Activated CD4-positive, alpha-beta T cell treated with anti-CD3 and anti-CD28 coated beads, Interleukin-2, amount 50 U/mL, for 1 hour (primary cell): Measurements from ENCODE around the gene YTHDF1.

Experiments
- DNase-seq: peaks from one replicate; pipeline ENCODE4 v3.0.0-alpha.2; 2020

Gene YTHDF1

DNA sequence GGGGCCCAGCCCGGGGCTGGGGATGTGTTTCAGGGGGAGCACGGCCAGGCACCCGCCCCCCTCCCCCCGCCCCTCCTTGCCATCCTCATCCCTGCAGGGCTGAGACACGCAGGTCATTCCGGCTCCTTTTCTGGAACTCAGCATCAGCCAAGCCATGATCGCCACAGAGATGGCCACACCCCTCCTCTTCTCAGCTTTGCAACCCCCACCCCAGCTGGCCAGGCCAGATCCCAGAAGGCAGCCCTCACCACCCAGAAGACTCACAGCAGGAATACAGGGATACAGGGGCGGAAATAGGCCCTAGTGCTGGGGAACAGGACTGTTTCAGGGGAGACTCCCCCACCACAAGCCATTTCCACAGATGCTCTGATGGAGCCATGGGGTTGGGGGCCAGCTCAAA is 33.5 kb downstream of the YTHDF1 start:
- DNase-seq = no peak

- DNase-seq = no peak
Observed at GRCh38 chr20:63181226-63181625, 34.7 kb downstream of the YTHDF1 start.

GRCh38 chr20:63180569-63181185 is 35.3 kb downstream of the YTHDF1 start:
- no peak for DNase-seq

GRCh38 chr20:63179687-63180568 is 36.0 kb downstream of the YTHDF1 start:
- DNase-seq = no peak

GRCh38 chr20:63178889-63179686 is 36.8 kb downstream of the YTHDF1 start:
- peak; percentile 70 for DNase-seq

DNA sequence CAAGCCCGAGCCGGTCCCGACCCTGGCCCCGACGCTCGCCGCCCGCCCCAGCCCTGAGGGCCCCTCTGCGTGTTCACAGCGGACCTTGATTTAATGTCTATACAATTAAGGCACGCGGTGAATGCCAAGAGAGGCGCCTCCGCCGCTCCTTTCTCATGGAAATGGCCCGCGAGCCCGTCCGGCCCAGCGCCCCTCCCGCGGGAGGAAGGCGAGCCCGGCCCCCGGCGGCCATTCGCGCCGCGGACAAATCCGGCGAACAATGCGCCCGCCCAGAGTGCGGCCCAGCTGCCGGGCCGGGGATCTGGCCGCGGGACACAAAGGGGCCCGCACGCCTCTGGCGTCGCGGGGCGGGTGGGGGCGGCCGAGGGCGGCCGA is 37.5 kb downstream of the YTHDF1 start:
- no peak for DNase-seq

- no peak for DNase-seq
Observed at GRCh38 chr20:63177785-63178445, 38.0 kb downstream of the YTHDF1 start.

- DNase-seq = no peak
Observed at GRCh38 chr20:63177134-63177784, 38.7 kb downstream of the YTHDF1 start.

- no peak for DNase-seq
Observed at GRCh38 chr20:63176427-63177133, 39.4 kb downstream of the YTHDF1 start.

DNA sequence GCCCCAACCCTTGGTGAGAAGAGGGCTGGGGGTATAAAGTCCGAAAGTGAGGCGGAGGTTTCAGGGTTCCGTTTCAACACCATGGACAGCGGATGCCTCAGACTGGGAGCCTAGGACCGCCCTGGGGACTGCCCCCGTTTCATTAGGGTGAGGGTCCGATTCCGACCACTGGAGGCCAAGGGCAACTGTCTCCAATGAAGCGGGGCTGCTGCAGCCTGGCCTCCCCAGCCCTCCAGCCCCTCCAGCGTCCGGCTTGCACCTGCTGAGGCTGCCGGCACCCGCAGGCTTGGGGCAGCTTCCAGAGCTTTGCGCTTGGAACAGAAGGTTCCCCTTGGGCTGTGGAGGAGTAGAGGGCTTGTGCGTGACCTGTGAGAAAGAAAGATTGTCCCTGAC is 39.9 kb downstream of the YTHDF1 start:
- DNase-seq = no peak

- DNase-seq = no peak
Observed at GRCh38 chr20:63175038-63175895, 40.7 kb downstream of the YTHDF1 start.

GRCh38 chr20:63174309-63175037 is 41.5 kb downstream of the YTHDF1 start:
- no peak for DNase-seq

DNA sequence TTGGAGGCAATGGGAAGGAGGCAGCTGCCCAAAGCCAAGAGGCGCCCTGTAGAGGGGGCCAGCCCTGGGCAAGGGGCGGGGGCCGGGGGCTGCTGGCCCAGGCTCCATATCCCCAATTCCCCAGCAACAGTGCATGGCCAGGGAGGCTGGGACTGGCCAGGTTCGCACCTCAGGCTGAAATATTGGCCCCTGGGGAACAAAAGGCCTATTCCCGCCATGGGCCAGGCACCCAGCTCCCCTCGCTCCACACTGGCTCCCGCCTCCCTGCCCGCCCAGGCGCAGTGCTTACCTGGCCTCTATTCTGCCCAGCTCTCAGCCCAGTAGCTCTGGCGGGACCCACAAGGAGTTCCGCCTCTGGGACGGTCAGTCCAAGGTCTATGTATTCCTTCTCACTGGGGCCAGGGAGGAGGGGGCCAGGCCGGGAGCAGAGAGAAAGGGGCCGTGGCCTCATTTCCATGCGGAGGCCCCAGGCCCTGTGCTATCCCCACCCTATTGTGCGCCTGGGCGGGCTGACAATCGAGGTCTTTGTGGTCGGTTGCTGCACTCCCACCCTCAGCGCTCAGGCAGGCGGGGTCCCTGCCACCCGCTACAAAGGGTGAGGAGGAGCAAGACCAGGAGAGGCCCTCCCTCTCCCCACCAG is 42.3 kb downstream of the YTHDF1 start:
- no peak for DNase-seq

GRCh38 chr20:63172726-63173125 is 43.2 kb downstream of the YTHDF1 start:
- DNase-seq = no peak

DNA sequence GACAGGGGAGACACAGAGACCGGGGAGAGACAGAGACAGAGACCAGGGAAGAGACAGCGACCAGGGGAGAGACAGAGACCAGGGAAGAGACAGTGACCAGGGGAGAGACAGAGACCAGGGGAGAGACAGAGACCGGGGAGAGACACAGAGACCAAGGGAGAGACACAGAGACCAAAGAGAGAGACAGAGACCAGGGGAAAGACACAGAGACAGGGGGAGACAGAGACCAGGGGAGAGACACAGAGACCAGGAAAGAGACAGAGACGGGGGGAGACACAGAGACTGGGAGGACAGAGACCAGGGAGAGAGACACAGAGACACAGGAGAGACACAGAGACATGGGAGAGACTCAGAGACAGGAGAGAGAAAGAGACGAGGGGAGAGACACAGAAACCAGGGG is 43.9 kb downstream of the YTHDF1 start:
- DNase-seq = no peak

- no peak for DNase-seq
Observed at GRCh38 chr20:63169681-63170080, 46.2 kb downstream of the YTHDF1 start.

DNA sequence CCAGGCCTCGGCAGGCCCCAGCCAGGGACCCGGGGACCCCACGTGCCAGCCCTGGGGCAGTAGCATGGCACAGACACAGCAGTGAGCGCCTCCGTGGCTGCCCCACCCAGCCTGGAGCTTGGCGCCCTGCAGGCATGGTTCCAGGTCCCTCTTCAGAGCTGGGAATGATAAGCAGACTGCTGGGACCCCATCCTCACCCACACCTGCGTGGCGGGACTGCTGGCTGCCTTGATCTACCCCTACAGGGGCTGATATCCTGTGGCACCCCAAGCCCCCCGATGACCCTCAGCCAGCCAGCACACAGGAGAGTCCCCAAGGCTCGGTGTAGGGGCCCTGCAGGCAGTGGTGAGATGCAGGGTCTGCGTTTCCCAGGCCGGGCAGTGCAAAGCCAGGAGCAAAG is 47.1 kb downstream of the YTHDF1 start:
- DNase-seq = no peak

DNA sequence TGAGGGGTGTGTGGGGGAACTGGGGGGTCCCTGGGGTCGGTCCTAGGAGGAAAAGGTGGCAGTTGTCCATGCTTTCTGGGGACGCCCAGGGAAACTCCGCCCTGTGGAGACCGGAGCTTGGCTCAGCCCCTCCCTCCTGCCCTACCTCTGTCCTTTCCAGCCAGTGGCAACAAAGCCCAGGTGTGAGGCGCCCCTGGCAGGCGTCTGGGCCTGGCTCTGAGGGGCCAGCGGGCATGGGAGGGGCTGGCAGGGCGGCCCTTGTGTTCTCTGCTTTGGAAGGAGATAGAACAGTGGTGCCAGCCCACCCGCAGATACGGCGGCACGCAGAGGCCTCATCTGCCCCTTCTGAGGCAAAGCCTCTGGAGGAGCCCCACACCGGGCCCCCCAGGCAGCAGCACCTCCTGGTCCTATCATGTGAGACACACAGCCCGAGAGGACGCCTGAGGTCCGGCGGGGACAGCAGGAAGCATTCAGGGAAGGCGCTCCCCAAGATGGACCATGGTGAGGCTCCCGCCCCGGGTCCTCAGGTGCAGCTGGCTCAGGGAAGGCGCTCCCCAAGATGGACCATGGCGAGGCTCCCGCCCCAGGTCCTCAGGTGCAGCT is 47.9 kb downstream of the YTHDF1 start:
- no peak for DNase-seq
